RPMI7951 (cell line): Measurements from ENCODE around the gene ARAP1. TPM values are rescaled to one million over a fixed set of nuclear protein-coding genes. Genes with fewer than 3 reads are reported as not detected.

Experiments
- DNase-seq: peaks from one replicate; pipeline ENCODE4 v3.0.0-alpha.2; 2012; ENCODE audit warnings: low read depth
- total RNA-seq: library from RNA; depleted of rRNA; stranded (reverse); fragments of >200 nt; shearing (Covaris generic); gene quantifications from 2 replicates; pipeline ENCODE4 v1.2.3, GENCODE V29; 2014; rRNA removed

The ARAP1 gene
- total RNA-seq, 1 experiment from 2014 or later: 20.4 TPM

DNA sequence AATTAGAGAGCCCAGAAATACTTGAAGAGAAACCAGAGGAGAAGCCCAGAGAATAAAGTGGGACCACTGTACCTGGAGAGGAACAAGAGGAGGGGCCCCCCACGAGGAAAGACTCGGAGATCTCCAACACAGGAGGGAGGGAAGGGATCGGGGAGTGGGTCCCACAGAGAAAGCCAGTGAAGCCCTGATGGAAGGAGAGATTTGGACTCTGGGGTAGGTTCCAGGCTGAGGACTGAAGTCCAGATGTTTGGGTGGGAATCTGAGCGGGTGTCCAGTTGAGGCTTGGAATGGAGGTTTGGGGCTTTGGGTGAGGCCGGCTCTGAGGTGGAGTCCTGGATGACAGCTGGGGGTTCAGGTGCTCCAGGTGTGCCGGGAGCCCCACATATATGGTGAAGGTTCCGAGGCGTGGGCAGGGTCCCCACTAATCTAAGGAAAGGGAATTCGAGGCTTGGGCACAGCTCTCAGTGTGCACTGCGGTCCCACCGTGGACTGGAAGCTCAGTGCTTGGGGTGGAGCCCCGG lies 110.6 kb downstream of the ARAP1 start:
- DNase-seq: no peak

- no peak for DNase-seq
Measured at GRCh38 chr11:72639502-72640375, 112.5 kb downstream of the ARAP1 start.

GRCh38 chr11:72637926-72638325 lies 114.3 kb downstream of the ARAP1 start:
- no peak for DNase-seq

DNA sequence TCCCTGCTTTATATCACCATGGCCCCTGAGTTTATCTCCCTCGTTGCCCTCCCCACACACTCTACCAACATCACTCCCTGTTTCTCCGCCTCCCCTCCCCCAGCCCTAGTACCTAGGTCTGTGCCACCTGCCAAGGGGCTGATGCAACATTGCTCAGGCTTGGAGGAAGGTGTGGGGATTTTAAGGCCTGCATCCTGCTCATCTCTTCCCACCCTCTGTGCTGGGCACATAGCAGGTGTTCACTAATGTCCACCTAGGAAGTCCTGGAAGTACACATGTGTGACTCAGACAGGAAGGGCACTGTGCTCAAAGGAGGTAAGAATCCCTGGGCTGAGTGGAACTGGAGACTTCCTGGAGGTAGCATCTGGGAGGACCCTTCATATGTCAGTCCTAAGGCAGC lies 115.0 kb downstream of the ARAP1 start:
- no peak for DNase-seq

- no peak for DNase-seq
Measured at GRCh38 chr11:72636376-72636775, 115.8 kb downstream of the ARAP1 start.

DNA sequence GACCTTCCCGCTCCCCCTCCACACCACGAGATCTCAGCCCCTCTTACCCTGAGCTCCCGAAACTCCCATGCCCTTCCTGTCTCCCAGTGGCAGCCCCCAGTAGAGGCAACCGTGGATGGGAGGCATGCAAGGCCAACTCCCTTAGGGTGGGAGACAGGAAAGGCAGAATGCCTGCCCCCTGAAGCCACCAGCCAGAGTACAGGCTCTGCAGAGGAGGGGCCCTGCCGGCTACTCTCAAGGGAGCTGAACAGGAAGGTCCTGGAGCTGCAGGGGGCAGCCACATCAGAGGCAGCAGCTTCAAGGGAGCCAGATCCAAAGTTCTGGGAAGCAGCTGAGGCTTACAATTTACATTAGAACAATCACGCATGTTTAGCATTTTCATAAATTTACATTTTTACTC lies 116.3 kb downstream of the ARAP1 start:
- DNase-seq: no peak

GRCh38 chr11:72635309-72635915 lies 116.8 kb downstream of the ARAP1 start:
- DNase-seq: no peak

Other genes with a start within 250 kb of the ARAP1 start
- gene PDE2A, start 78.0 kb downstream of the ARAP1 start, total RNA-seq: 0.12 and 2.3 TPM in 2 replicates
- 24.8 and 44.8 TPM in 2 replicates for gene STARD10, start 41.6 kb upstream of the ARAP1 start, total RNA-seq
- gene ATG16L2, start 62.0 kb upstream of the ARAP1 start, total RNA-seq: 3.0 and 4.3 TPM in 2 replicates